Suppressor macrophage treated with lipopolysaccharide for 4 hours (primary cell): Measurements from ENCODE around the gene ZNF410.

Experiments used
- DNase-seq: peaks from one replicate; pipeline ENCODE4 v3.0.0-alpha.2; 2020

The ZNF410 gene

DNA sequence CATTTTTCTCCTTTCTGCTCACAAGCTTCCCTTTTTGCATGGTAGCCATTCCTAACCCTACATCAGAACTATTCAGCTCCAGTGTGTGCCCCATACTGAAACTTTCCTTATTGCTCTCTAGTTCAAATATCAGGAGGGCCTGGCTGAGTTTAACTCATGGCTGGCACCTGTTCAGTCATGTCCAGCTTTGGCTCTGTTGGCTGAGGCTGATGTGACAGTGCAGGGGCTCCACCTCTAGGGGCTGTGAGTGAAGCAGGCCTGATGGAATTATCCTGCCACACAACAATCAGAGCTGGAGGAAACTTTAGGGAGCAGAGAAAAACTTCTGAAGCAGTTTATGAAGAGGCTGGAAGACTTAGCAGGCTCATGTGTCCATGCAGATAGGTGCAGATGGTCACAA, 71.9 kb downstream of the ZNF410 start:
- DNase-seq = no peak

DNA sequence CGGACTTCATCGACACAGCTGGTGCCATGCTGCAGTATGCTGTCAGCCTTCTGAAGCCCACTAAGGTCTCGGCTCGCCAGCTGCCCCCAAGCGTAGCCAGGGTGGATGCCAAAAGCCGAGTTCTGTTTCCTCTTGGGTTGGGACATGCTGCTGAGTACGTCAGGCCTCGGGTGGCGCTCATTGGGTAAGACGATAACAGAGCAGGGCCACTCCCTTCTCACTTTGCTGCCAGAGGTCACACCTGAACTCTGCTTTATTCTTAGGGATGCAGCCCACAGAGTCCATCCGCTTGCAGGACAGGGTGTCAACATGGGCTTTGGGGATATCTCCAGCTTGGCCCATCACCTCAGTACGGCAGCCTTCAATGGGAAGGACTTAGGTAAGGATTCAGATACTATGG, 74.5 kb downstream of the ZNF410 start:
- DNase-seq = no peak

DNA sequence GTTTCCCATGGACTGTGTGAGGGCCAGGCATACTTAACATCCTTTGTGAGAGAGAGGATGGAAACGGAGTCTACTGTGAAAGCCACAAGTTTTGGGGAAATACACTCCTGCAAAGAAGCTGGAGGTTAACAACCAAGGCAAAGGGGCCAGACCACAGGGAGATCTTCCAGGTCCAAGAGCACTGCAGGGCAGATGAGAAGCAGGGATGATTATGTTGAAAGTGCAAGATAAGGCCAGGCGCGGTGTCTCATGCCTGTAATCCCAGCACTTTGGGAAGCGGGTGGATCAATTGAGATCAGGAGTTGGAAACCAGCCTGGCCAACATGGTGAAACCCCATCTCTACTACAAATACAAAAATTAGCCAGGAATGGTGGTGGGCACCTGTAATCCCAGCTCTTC, 78.6 kb downstream of the ZNF410 start:
- no peak for DNase-seq

DNA sequence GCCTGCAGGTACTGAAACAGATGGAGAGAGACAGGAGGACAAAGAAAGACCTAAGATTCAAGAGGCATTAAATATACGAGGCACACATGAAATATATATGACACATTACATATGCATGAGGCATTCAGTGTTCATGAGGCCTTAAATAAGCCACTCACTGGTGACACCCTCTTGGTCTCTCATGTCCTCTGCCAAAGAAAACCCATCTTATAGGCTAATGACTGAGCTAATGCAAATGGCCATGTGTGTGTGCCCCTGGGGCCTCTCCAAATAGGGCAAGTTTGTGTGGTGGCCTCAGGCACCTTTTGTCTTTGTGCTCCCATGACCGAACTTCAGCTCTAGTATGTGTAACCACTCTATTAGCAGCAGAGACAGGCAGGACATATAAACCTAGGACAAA, 82.2 kb downstream of the ZNF410 start:
- DNase-seq = no peak

DNA sequence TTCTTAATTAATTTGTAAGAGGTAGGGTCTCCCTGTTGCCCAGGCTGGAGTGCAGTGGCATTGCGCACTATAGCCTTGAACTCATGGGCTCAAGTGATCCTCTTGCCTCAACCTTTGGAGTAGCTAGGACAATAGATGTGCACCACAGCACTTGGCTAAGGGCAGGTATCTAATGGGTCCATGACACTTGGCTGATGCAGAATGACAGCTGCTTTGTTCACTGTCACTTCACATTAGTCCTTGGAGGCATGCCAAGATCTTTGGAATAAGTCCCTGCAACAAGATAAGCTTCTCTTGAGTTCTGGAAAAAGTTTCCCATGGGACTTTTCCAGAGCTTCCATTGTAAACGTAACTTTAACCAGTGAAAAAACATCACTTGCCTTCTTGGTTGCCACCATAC, 86.8 kb downstream of the ZNF410 start:
- DNase-seq = no peak

DNA sequence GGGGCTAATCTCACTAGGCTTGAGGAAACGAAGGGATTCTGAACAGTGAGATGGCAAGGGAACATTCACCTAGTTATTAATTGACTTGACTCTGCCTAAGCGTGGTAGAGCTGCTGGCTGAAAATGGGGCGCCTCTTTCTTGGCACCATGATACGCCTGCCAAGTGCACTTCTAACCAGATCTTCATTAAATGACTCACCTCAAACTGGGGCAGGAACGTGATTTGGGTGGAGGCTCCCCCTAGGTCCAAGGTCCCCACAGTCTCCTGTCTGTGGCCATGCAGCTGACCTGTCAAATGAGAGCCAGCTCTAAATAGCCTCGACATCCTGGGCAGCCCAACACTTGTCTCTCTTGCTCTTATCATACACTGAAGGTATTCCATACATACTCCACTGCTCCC, 89.5 kb downstream of the ZNF410 start:
- no peak for DNase-seq

DNA sequence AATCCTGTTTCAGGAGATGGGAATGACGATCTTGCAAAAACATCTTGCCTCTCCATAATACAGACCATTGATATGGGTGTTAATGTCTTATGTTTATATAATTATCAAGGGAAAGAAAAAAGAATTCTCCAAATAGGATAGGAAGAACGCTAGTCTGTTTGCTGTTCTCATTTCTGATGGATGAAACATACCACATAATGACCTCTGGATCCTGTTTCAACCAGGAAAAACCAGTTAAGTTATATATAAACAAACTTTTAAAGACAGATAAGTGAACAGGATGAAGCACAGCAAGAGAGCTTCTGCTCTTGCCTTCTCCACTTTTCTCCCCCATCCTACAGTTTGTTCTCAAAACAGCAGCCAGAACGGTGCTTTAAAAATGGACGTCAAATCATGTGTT, 91.2 kb downstream of the ZNF410 start:
- no peak for DNase-seq
